ENCODE measurements around the gene NOXA1. TPM values are rescaled to one million over a fixed set of nuclear protein-coding genes. Genes with fewer than 3 reads are reported as not detected.

NOXA1 gene
- total and polyA plus RNA-seq, 9 of the 15 experiments (the other 6 are each of a cell fraction or from before 2014, with no cell fraction given): 0.07 to 1.2 (median 0.20) TPM; not detected in 4

DNA sequence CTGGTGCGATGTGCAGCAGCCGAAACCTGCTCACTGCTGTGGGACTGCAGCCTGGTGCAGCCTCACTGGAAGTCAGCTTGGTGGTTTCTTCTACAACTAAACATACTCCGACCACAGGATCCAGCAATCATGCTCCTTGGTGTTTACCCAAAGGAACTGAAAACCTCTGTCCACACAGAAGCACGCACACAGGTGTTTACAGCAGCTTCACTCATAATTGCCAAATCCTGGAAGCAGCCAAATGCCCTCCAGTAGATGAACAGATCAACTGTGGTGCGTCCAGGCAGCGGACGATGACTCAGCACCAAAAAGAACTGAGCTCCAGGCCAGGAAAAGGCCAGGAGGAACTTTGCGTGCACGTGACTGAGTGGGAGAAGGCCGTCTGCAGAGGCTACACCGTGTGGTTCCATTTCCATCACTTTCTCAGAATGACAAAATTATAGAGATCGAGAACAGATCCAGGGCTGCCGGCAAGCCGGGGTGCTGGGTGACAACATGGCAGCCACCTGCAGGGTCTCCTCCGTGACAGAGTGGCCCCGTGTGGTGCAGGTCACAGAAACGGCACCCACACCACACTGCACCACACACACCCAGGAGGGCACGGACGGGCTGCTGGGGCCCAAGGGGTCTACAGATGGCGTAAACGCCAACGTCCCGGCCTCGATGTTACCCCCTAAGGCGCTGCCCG lies 59.0 kb downstream of the NOXA1 start (continued):
- TF ChIP-seq, protein P1, sequence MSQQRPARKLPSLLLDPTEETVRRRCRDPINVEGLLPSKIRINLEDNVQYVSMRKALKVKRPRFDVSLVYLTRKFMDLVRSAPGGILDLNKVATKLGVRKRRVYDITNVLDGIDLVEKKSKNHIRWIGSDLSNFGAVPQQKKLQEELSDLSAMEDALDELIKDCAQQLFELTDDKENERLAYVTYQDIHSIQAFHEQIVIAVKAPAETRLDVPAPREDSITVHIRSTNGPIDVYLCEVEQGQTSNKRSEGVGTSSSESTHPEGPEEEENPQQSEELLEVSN (IDR thresholded peaks at IDR 0.05; ENCODE audit: borderline replicate concordance in 1 of 2, extremely low read depth in 1 of 2, insufficient read depth in 1 of 2, insufficient read length in 1 of 2, low read depth in 1 of 2, low read length in 1 of 2, poor library complexity in 1 of 2, severe bottlenecking in 1 of 2): peak; percentile 76 to 78
- TF ChIP-seq GTF2E2 (tag; IDR thresholded peaks at IDR 0.05) (no peak), ZNF121 (CRISPR knock-in tag; conservative IDR thresholded peaks at IDR 0.05) (no peak), KDM1A (IDR thresholded peaks at IDR 0.05) (no peak), EP300 (IDR thresholded peaks at IDR 0.05; ENCODE audit: low read length) (peak; percentile 57)
- TF ChIP-seq, protein P2, sequence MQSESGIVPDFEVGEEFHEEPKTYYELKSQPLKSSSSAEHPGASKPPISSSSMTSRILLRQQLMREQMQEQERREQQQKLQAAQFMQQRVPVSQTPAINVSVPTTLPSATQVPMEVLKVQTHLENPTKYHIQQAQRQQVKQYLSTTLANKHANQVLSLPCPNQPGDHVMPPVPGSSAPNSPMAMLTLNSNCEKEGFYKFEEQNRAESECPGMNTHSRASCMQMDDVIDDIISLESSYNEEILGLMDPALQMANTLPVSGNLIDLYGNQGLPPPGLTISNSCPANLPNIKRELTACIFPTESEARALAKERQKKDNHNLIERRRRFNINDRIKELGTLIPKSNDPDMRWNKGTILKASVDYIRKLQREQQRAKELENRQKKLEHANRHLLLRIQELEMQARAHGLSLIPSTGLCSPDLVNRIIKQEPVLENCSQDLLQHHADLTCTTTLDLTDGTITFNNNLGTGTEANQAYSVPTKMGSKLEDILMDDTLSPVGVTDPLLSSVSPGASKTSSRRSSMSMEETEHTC (IDR thresholded peaks at IDR 0.05): peak; percentile 88

Small RNA genes lying within 50 kb of the gene (microRNA-seq; reads per million reads assigned to microRNA genes)
- 1.1 reads per million, percentile 10 among the genes with 10 or more reads in this experiment for gene MIR7114 (ENCODE audit: borderline microRNAs expressed)

Other genes starting within 250 kb of the NOXA1 start
Only the 7 nearest of the 23 such genes appear.
- gene TOR4A, start 145.7 kb upstream of the NOXA1 start, total RNA-seq (2014; rRNA removed): 38.5 and 46.9 TPM in 2 replicates
- gene TOR4A, start 145.7 kb upstream of the NOXA1 start, total RNA-seq (2014; rRNA removed; fragmentation: Illumina TruSeq; extraction: Trizol): 3.4 and 4.6 TPM in 2 replicates
- gene TOR4A, start 145.7 kb upstream of the NOXA1 start, total RNA-seq (2015; rRNA removed; fragmentation: Illumina TruSeq; extraction: Trizol): 14.8 and 16.4 TPM in 2 replicates
- gene TOR4A, start 145.7 kb upstream of the NOXA1 start, total RNA-seq (2021): 45.8 and 49.2 TPM in 2 replicates
- 8.6 and 13.0 TPM in 2 replicates for gene TOR4A, start 145.7 kb upstream of the NOXA1 start, polyA plus RNA-seq (2011; rRNA removed)
- gene TOR4A, start 145.7 kb upstream of the NOXA1 start, polyA plus RNA-seq (2014; fragmentation: Illumina TruSeq; extraction: Trizol): 8.8 and 14.8 TPM in 2 replicates
- gene TOR4A, start 145.7 kb upstream of the NOXA1 start, polyA plus RNA-seq (2014; fragmentation: Nextera tagmentation; extraction: Ambion mirVana): 1 to 10 TPM; 3.9 to 7.0 TPM
- gene TOR4A, start 145.7 kb upstream of the NOXA1 start, polyA plus RNA-seq (2014; rRNA removed): 23.9 and 27.3 TPM in 2 replicates
- 19.1 and 25.9 TPM in 2 replicates for gene NRARP, start 121.1 kb upstream of the NOXA1 start, total RNA-seq (2014; rRNA removed)
- 1.6 and 2.0 TPM in 2 replicates for gene NRARP, start 121.1 kb upstream of the NOXA1 start, total RNA-seq (2014; rRNA removed; fragmentation: Illumina TruSeq; extraction: Trizol)
- 3.3 and 4.0 TPM in 2 replicates for gene NRARP, start 121.1 kb upstream of the NOXA1 start, total RNA-seq (2015; rRNA removed; fragmentation: Illumina TruSeq; extraction: Trizol)
- gene NRARP, start 121.1 kb upstream of the NOXA1 start, total RNA-seq (2021): 24.5 and 29.5 TPM in 2 replicates
- gene NRARP, start 121.1 kb upstream of the NOXA1 start, polyA plus RNA-seq (2011; rRNA removed): 5.2 and 7.6 TPM in 2 replicates
- gene NRARP, start 121.1 kb upstream of the NOXA1 start, polyA plus RNA-seq (2014; fragmentation: Illumina TruSeq; extraction: Trizol): 6.2 and 7.2 TPM in 2 replicates
- gene NRARP, start 121.1 kb upstream of the NOXA1 start, polyA plus RNA-seq (2014; fragmentation: Nextera tagmentation; extraction: Ambion mirVana): not detected
- 13.8 and 17.8 TPM in 2 replicates for gene NRARP, start 121.1 kb upstream of the NOXA1 start, polyA plus RNA-seq (2014; rRNA removed)
- gene EXD3, start 231 bp upstream of the NOXA1 start, total RNA-seq (2014; rRNA removed): 6.5 and 6.7 TPM in 2 replicates
- 1.3 and 1.5 TPM in 2 replicates for gene EXD3, start 231 bp upstream of the NOXA1 start, total RNA-seq (2014; rRNA removed; fragmentation: Illumina TruSeq; extraction: Trizol)
- gene EXD3, start 231 bp upstream of the NOXA1 start, total RNA-seq (2015; rRNA removed; fragmentation: Illumina TruSeq; extraction: Trizol): 3.3 and 3.4 TPM in 2 replicates
- gene EXD3, start 231 bp upstream of the NOXA1 start, total RNA-seq (2021): 11.7 and 12.5 TPM in 2 replicates
- 3.9 and 8.0 TPM in 2 replicates for gene EXD3, start 231 bp upstream of the NOXA1 start, polyA plus RNA-seq (2011; rRNA removed)
- 5.6 and 8.5 TPM in 2 replicates for gene EXD3, start 231 bp upstream of the NOXA1 start, polyA plus RNA-seq (2014; fragmentation: Illumina TruSeq; extraction: Trizol)
- gene EXD3, start 231 bp upstream of the NOXA1 start, polyA plus RNA-seq (2014; fragmentation: Nextera tagmentation; extraction: Ambion mirVana): under 1 TPM; 0.29 to 0.35 TPM
- gene EXD3, start 231 bp upstream of the NOXA1 start, polyA plus RNA-seq (2014; rRNA removed): 8.6 and 10.2 TPM in 2 replicates
- 0.16 and 0.27 TPM in 2 replicates for gene ENTPD8, start 18.0 kb downstream of the NOXA1 start, total RNA-seq (2014; rRNA removed)
- not detected in 2 replicates for gene ENTPD8, start 18.0 kb downstream of the NOXA1 start, total RNA-seq (2014; rRNA removed; fragmentation: Illumina TruSeq; extraction: Trizol)
- 0.08 TPM in 1 of 2 replicates, not detected in the other for gene ENTPD8, start 18.0 kb downstream of the NOXA1 start, total RNA-seq (2015; rRNA removed; fragmentation: Illumina TruSeq; extraction: Trizol)
- 0.13 and 0.18 TPM in 2 replicates for gene ENTPD8, start 18.0 kb downstream of the NOXA1 start, total RNA-seq (2021)
- gene ENTPD8, start 18.0 kb downstream of the NOXA1 start, polyA plus RNA-seq (2011; rRNA removed): 0.06 and 0.11 TPM in 2 replicates
- gene ENTPD8, start 18.0 kb downstream of the NOXA1 start, polyA plus RNA-seq (2014; fragmentation: Illumina TruSeq; extraction: Trizol): 0.07 TPM in 1 of 2 replicates, not detected in the other
- gene ENTPD8, start 18.0 kb downstream of the NOXA1 start, polyA plus RNA-seq (2014; fragmentation: Nextera tagmentation; extraction: Ambion mirVana): not detected
- gene ENTPD8, start 18.0 kb downstream of the NOXA1 start, polyA plus RNA-seq (2014; rRNA removed): 0.20 TPM in 1 of 2 replicates, not detected in the other
- gene NSMF, start 35.9 kb downstream of the NOXA1 start, total RNA-seq (2014; rRNA removed): 49.2 and 60.0 TPM in 2 replicates
- gene NSMF, start 35.9 kb downstream of the NOXA1 start, total RNA-seq (2014; rRNA removed; fragmentation: Illumina TruSeq; extraction: Trizol): 24.4 and 29.3 TPM in 2 replicates
- 28.2 and 29.1 TPM in 2 replicates for gene NSMF, start 35.9 kb downstream of the NOXA1 start, total RNA-seq (2015; rRNA removed; fragmentation: Illumina TruSeq; extraction: Trizol)
- 72.0 and 74.5 TPM in 2 replicates for gene NSMF, start 35.9 kb downstream of the NOXA1 start, total RNA-seq (2021)
- 44.9 and 71.8 TPM in 2 replicates for gene NSMF, start 35.9 kb downstream of the NOXA1 start, polyA plus RNA-seq (2011; rRNA removed)
- 26.4 and 44.1 TPM in 2 replicates for gene NSMF, start 35.9 kb downstream of the NOXA1 start, polyA plus RNA-seq (2014; fragmentation: Illumina TruSeq; extraction: Trizol)
- gene NSMF, start 35.9 kb downstream of the NOXA1 start, polyA plus RNA-seq (2014; fragmentation: Nextera tagmentation; extraction: Ambion mirVana): under 1 TPM; 0.20 to 0.42 TPM
- 76.3 and 82.7 TPM in 2 replicates for gene NSMF, start 35.9 kb downstream of the NOXA1 start, polyA plus RNA-seq (2014; rRNA removed)
- gene PNPLA7, start 127.0 kb downstream of the NOXA1 start, total RNA-seq (2014; rRNA removed): 0.14 and 0.45 TPM in 2 replicates
- 0.04 TPM in 1 of 2 replicates, not detected in the other for gene PNPLA7, start 127.0 kb downstream of the NOXA1 start, total RNA-seq (2014; rRNA removed; fragmentation: Illumina TruSeq; extraction: Trizol)
- 0.19 and 0.22 TPM in 2 replicates for gene PNPLA7, start 127.0 kb downstream of the NOXA1 start, total RNA-seq (2015; rRNA removed; fragmentation: Illumina TruSeq; extraction: Trizol)
- gene PNPLA7, start 127.0 kb downstream of the NOXA1 start, total RNA-seq (2021): 0.58 and 0.75 TPM in 2 replicates
- gene PNPLA7, start 127.0 kb downstream of the NOXA1 start, polyA plus RNA-seq (2011; rRNA removed): 0.17 and 0.66 TPM in 2 replicates
- 0.31 and 0.44 TPM in 2 replicates for gene PNPLA7, start 127.0 kb downstream of the NOXA1 start, polyA plus RNA-seq (2014; fragmentation: Illumina TruSeq; extraction: Trizol)
- under 1 TPM in 1 of 2 experiments, not detected in 1; 0.01 TPM for gene PNPLA7, start 127.0 kb downstream of the NOXA1 start, polyA plus RNA-seq (2014; fragmentation: Nextera tagmentation; extraction: Ambion mirVana)
- gene PNPLA7, start 127.0 kb downstream of the NOXA1 start, polyA plus RNA-seq (2014; rRNA removed): 0.78 and 0.85 TPM in 2 replicates
- gene MRPL41, start 128.5 kb downstream of the NOXA1 start, total RNA-seq (2014; rRNA removed): 239 and 259 TPM in 2 replicates
- gene MRPL41, start 128.5 kb downstream of the NOXA1 start, total RNA-seq (2014; rRNA removed; fragmentation: Illumina TruSeq; extraction: Trizol): 9.2 and 11.6 TPM in 2 replicates
- gene MRPL41, start 128.5 kb downstream of the NOXA1 start, total RNA-seq (2015; rRNA removed; fragmentation: Illumina TruSeq; extraction: Trizol): 54.9 and 58.3 TPM in 2 replicates
- 146 and 158 TPM in 2 replicates for gene MRPL41, start 128.5 kb downstream of the NOXA1 start, total RNA-seq (2021)
- 21.6 and 23.7 TPM in 2 replicates for gene MRPL41, start 128.5 kb downstream of the NOXA1 start, polyA plus RNA-seq (2011; rRNA removed)
- gene MRPL41, start 128.5 kb downstream of the NOXA1 start, polyA plus RNA-seq (2014; fragmentation: Illumina TruSeq; extraction: Trizol): 10.4 and 32.9 TPM in 2 replicates
- gene MRPL41, start 128.5 kb downstream of the NOXA1 start, polyA plus RNA-seq (2014; fragmentation: Nextera tagmentation; extraction: Ambion mirVana): 1 to 10 TPM; 2.6 to 4.1 TPM
- 184 and 216 TPM in 2 replicates for gene MRPL41, start 128.5 kb downstream of the NOXA1 start, polyA plus RNA-seq (2014; rRNA removed)